MM.1S (cell line): Measurements from ENCODE around the gene MASP1.

Source experiments
- EZH2 ChIP-seq: fragments of 300-600 bp; sonication (generic); optimal IDR thresholded peaks from 2 replicates; pipeline ENCODE3; 2017; ENCODE audit warnings: low read depth, mild to moderate bottlenecking, antibody characterized with exemption, low read length, mixed read lengths
- EZH2phosphoT487 ChIP-seq: fragments of 300-600 bp; sonication (generic); IDR thresholded peaks from 2 replicates; pipeline ENCODE4 v1.6.1; 2018; ENCODE audit warnings: antibody characterized with exemption, low read length
- TF ChIP-seq, protein P1 (sequence below): fragments of 300-600 bp; sonication (generic); IDR thresholded peaks from 2 replicates; pipeline ENCODE4 v1.5.1; 2016; ENCODE audit warnings: antibody characterized with exemption, low read length, mixed read lengths

DNA sequence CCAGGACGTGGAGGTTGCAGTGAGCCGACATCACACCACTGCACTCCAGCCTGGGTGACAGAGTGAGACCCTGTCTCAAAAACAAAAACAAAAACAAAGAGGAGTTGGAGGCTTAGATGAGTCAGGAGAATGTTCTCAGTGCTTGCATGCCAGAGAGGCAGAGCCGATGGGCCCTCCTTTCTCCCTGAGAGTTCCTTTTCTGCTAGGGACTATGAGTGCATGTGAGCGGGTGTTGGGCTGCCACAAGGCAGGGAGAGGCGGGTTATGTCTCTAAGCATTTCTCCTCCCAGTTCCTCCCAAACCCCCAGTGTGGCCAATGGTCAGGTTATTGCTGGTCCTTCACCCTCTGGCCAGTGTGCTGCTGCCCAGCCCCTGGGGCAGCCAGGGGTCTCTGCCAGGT, 49.1 kb downstream of the MASP1 start:
- TF ChIP-seq EZH2 (no peak), EZH2phosphoT487 (no peak)
- TF ChIP-seq, protein P1, sequence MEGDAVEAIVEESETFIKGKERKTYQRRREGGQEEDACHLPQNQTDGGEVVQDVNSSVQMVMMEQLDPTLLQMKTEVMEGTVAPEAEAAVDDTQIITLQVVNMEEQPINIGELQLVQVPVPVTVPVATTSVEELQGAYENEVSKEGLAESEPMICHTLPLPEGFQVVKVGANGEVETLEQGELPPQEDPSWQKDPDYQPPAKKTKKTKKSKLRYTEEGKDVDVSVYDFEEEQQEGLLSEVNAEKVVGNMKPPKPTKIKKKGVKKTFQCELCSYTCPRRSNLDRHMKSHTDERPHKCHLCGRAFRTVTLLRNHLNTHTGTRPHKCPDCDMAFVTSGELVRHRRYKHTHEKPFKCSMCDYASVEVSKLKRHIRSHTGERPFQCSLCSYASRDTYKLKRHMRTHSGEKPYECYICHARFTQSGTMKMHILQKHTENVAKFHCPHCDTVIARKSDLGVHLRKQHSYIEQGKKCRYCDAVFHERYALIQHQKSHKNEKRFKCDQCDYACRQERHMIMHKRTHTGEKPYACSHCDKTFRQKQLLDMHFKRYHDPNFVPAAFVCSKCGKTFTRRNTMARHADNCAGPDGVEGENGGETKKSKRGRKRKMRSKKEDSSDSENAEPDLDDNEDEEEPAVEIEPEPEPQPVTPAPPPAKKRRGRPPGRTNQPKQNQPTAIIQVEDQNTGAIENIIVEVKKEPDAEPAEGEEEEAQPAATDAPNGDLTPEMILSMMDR: no peak
